Measurements from ENCODE around the gene NUDT5. TPM values are rescaled to one million over a fixed set of nuclear protein-coding genes. Genes with fewer than 3 reads are reported as not detected.

NUDT5 gene
- total RNA-seq, 1 donor from 2014 or later: 30.7 TPM

DNA sequence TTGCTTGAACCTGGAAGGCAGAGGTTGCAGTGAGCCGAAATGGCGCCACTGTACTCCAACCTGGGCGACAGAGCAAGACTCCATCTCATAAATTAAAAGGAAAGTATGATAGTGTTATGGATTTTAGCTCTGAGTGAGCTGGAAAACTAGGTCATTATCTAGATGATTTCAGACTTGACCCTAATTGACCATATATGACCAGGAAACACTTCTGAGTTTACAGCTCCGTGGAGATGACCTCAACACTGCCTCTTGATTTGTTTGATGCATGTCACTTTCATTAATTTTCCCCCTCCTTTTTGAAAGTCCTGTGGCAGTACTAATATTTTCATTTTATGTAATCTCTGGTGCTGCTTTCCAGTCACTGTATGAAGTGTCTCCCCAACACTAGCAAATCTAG is 74.0 kb downstream of the NUDT5 start:
- no peaks in the 10 kb centered on the region for H3K9me3 ChIP-seq
- DNase-seq (ENCODE audit: extremely low spot score in 2 of 2): no peak
- H3K36me3 ChIP-seq: peaks cover 0 to 19% of the 10 kb centered on the region in 2 donors
- TF ChIP-seq POLR2A (IDR thresholded peaks at IDR 0.05) (no peak), CTCF (IDR thresholded peaks at IDR 0.05) (no peak), POLR2AphosphoS5 (IDR thresholded peaks at IDR 0.05; ENCODE audit: insufficient read depth in 1 of 2, low read depth in 1 of 2) (no peak)
- H3K4me1 ChIP-seq: no peaks in the 10 kb centered on the region
- H3K27me3 ChIP-seq: no peaks in the 10 kb centered on the region
- H3K27ac ChIP-seq: no peak overlapping the region
- intact Hi-C loops (cut with DNase I): no loop called here
- H3K4me3 ChIP-seq: no peak overlapping the region

MicroRNAs encoded within 50 kb of the gene (microRNA counts, 767-probe panel; counts per million panel counts)
- microRNA hsa-miR-548ak: 1,296 to 3,572 counts per million in 2 donors

Small RNA genes lying within 50 kb of the gene (microRNA-seq; reads per million reads assigned to microRNA genes)
- gene MIR548AK (ENCODE audit: borderline number of aligned reads, borderline replicate concordance): not detected

Small RNA genes lying within 50 kb of the gene (small RNA-seq; reads per million reads assigned to genes)
- gene MIR548AK (not detected), gene RNU6-88P (not detected)

Other genes with a start within 250 kb of the NUDT5 start
- gene UPF2, start 153.1 kb downstream of the NUDT5 start, total RNA-seq: 21.6 TPM
- gene DHTKD1, start 126.9 kb downstream of the NUDT5 start, total RNA-seq: 13.3 TPM
- 9.1 TPM for gene SEC61A2, start 66.2 kb downstream of the NUDT5 start, total RNA-seq
- 30.4 TPM for gene CDC123, start 297 bp upstream of the NUDT5 start, total RNA-seq
- gene CAMK1D, start 153.7 kb upstream of the NUDT5 start, total RNA-seq: 12.8 TPM

Data from vagina (tissue), 2 donors.